CD4-positive, alpha-beta T cell treated with Interleukin-15 for 4 hours (primary cell): ENCODE results near the gene RPS19.
"Not testable (repeated sequence)": the region's sequence is repeated elsewhere in the genome, so short reads cannot be mapped to it uniquely, and the experiment has no call there.

Experiments
- DNase-seq: peaks from one replicate; pipeline ENCODE4 v3.0.0-alpha.2; 2020; ENCODE audit warnings: low spot score

RPS19 gene

GRCh38 chr19:41860419-41861115 is 512 bp downstream of the RPS19 start:
- DNase-seq = peak; percentile 16

- DNase-seq = no peak
Observed at GRCh38 chr19:41861116-41861768, 1.2 kb downstream of the RPS19 start.

- DNase-seq = no peak
Observed at GRCh38 chr19:41861846-41862245, 1.8 kb downstream of the RPS19 start.

GRCh38 chr19:41862445-41862986 is 2.5 kb downstream of the RPS19 start:
- no peak for DNase-seq

- DNase-seq = no peak
Observed at GRCh38 chr19:41863209-41863931, 3.3 kb downstream of the RPS19 start.

GRCh38 chr19:41864374-41864773 is 4.3 kb downstream of the RPS19 start:
- no peak for DNase-seq

GRCh38 chr19:41866284-41866683 is 6.2 kb downstream of the RPS19 start:
- no peak for DNase-seq

GRCh38 chr19:41868120-41868988 is 8.3 kb downstream of the RPS19 start:
- DNase-seq = no peak

GRCh38 chr19:41868989-41869300 is 8.9 kb downstream of the RPS19 start:
- DNase-seq = no peak

GRCh38 chr19:41869374-41869955 is 9.4 kb downstream of the RPS19 start:
- no peak for DNase-seq

- no peak for DNase-seq
Observed at GRCh38 chr19:41870401-41870873, 10.4 kb downstream of the RPS19 start.

GRCh38 chr19:41871573-41872383 is 11.7 kb downstream of the RPS19 start:
- peak; percentile 59 for DNase-seq

- no peak for DNase-seq
Observed at GRCh38 chr19:41872384-41872774, 12.3 kb downstream of the RPS19 start.

GRCh38 chr19:41872775-41873647 is 13.0 kb downstream of the RPS19 start:
- DNase-seq = peak; percentile 66

- not testable (repeated sequence) for DNase-seq
Observed at GRCh38 chr19:41875973-41876372, 15.9 kb downstream of the RPS19 start.

- no peak for DNase-seq
Observed at GRCh38 chr19:41876847-41877832, 17.1 kb downstream of the RPS19 start, which contains the start of gene CD79A. Gene CD79A, plus strand, starts transcription at chr19:41877279. Its CDS starts 26 bp downstream, at chr19:41877305.

- DNase-seq = no peak
Observed at GRCh38 chr19:41877916-41878905, 18.2 kb downstream of the RPS19 start.
